GM06990 (cell line): ENCODE results near the gene ITGB1BP2.
A peak's percentile ranks its signal among the peaks of the same experiment; 100 is the strongest.
"Not testable (repeated sequence)": the region's sequence is repeated elsewhere in the genome, so short reads cannot be mapped to it uniquely, and the experiment has no call there.

Experiments
- DNase-seq: peaks from one replicate; pipeline ENCODE4 v3.0.0-alpha.2; 2011; ENCODE audit not compliant: insufficient read length; ENCODE audit errors: extremely low read depth
- H3K27me3 ChIP-seq: replicated peaks from 2 replicates; pipeline ENCODE4 v1.6.0; 2011; ENCODE audit warnings: low read length; ENCODE audit not compliant: control insufficient read depth, insufficient read depth
- H3K36me3 ChIP-seq: 2 replicates; pipeline ENCODE4 v1.5.1; 2011; ENCODE audit warnings: low read length; ENCODE audit not compliant: control insufficient read depth, insufficient read depth
- H3K4me3 ChIP-seq: replicated peaks from 2 replicates; pipeline ENCODE4 v1.5.1; 2011; ENCODE audit warnings: low read depth, mild to moderate bottlenecking, control low read depth, low read length
- TF ChIP-seq, protein P1 (sequence below): IDR thresholded peaks from 2 replicates; pipeline ENCODE4 v1.5.1; 2011; ENCODE audit warnings: low read length, control low read depth, mild to moderate bottlenecking, inconsistent platforms; ENCODE audit not compliant: insufficient read depth, poor library complexity, severe bottlenecking

ITGB1BP2 gene

GRCh38 chrX:71256856-71257255 lies 44.7 kb upstream of the ITGB1BP2 start:
- no peak overlapping the region for H3K4me3 ChIP-seq
- DNase-seq, result no peak
- TF ChIP-seq, protein P1, sequence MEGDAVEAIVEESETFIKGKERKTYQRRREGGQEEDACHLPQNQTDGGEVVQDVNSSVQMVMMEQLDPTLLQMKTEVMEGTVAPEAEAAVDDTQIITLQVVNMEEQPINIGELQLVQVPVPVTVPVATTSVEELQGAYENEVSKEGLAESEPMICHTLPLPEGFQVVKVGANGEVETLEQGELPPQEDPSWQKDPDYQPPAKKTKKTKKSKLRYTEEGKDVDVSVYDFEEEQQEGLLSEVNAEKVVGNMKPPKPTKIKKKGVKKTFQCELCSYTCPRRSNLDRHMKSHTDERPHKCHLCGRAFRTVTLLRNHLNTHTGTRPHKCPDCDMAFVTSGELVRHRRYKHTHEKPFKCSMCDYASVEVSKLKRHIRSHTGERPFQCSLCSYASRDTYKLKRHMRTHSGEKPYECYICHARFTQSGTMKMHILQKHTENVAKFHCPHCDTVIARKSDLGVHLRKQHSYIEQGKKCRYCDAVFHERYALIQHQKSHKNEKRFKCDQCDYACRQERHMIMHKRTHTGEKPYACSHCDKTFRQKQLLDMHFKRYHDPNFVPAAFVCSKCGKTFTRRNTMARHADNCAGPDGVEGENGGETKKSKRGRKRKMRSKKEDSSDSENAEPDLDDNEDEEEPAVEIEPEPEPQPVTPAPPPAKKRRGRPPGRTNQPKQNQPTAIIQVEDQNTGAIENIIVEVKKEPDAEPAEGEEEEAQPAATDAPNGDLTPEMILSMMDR, result no peak
- H3K27me3 ChIP-seq, result no peaks in the 10 kb centered on the region
- no peaks in the 10 kb centered on the region for H3K36me3 ChIP-seq

GRCh38 chrX:71268624-71269023 lies 32.9 kb upstream of the ITGB1BP2 start:
- H3K36me3 ChIP-seq, DNase-seq, H3K27me3 ChIP-seq, H3K4me3 ChIP-seq: not testable (repeated sequence)

- TF ChIP-seq, protein P1, result no peak
- no peak for DNase-seq
- no peak overlapping the region for H3K4me3 ChIP-seq
- H3K27me3 ChIP-seq, result no peaks in the 10 kb centered on the region
- no peaks in the 10 kb centered on the region for H3K36me3 ChIP-seq
Observed at GRCh38 chrX:71269801-71270395, 31.7 kb upstream of the ITGB1BP2 start.

- not testable (repeated sequence) for H3K36me3 ChIP-seq
Observed at GRCh38 chrX:71272313-71272712, 29.2 kb upstream of the ITGB1BP2 start.

DNA sequence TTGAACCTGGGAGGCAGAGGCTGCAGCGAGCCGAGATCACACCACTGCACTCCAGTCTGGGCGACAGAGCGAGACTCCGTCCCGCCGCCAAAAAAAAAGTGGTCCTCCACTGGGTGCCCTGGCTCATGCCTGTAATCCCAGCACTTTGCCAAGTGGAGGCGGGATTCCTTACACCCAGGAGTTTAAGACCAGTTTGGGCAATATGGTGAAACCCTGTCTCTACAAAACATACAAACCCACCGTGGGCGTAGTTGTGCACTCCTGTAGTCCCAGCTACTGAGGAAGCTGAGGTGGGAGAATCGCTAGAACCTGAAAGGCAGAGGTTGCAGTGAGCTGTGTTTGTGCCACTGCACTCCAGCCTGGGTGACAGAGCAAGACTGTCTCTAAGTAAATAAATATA lies 20.2 kb upstream of the ITGB1BP2 start:
- not testable (repeated sequence) for DNase-seq

More at GRCh38 chrX:71272313-71272712, 29.2 kb upstream of the ITGB1BP2 start:
- not testable (repeated sequence) for H3K27me3 ChIP-seq, DNase-seq, H3K4me3 ChIP-seq

GRCh38 chrX:71282514-71283402 lies 18.8 kb upstream of the ITGB1BP2 start:
- TF ChIP-seq, protein P1, result no peak
- DNase-seq, result no peak
- peak overlapping the region; percentile 64 for H3K4me3 ChIP-seq
- no peaks in the 10 kb centered on the region for H3K27me3 ChIP-seq
- H3K36me3 ChIP-seq, result no peaks in the 10 kb centered on the region

More for the DNA sequence above, 20.2 kb upstream of the ITGB1BP2 start:
- not testable (repeated sequence) for H3K36me3 ChIP-seq, H3K27me3 ChIP-seq, H3K4me3 ChIP-seq

DNA sequence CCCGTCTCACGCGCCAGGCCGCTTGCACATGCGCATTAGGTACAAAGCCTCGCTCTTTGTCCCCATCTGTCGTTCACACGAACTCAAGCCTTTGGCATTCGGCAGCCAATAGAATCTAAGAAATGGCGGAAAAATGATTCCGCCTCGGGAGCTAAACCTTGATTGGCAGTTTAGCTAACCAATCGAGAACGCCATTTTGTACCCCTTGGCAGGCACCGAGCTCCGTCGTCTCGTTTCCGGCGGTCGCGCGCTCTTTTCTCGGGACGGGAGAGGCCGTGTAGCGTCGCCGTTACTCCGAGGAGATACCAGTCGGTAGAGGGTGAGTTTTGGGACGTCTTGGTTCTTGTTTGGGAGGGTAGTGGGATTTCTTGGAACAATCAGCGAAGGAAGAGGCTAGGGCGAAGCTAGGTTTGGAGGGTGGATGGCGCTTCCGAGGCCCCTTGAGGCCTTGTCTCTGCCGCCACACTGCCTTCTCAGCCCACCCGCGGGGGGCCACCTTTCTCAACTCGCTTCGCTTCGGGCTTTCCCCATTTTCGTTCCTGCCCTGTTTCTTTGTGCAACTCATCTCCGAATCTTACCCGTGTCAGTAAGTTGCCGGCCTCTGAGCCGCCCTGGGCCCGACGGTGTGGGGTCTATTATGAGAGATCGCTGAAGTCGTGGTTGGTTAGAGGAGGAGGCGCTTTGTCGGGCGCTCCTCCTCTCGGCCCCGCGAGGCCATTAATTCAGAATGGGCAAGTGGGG lies 18.0 kb upstream of the ITGB1BP2 start, which contains the start of gene NONO:
Gene NONO, plus strand, starts transcription at position 233 of the 741 bp plus-strand sequence. CDS start 7,003 bp downstream, outside the sequence.
- DNase-seq, result peak; percentile 90
- TF ChIP-seq, protein P1, result peak; percentile 14
- Histone ChIP-seq H3K4me3 (peak within 1 kb of the TSS; percentile 82), H3K36me3 (no peaks in the 10 kb centered on the region), H3K27me3 (no peaks in the 10 kb centered on the region)
